GM21528 (cell line): Measurements from ENCODE around the gene SLC2A4RG.
A peak's percentile ranks its signal among the peaks of the same experiment; 100 is the strongest.

ENCODE experiments used
- ATAC-seq: cut with Tn5 transposase; IDR thresholded peaks from one replicate; pipeline ENCODE4 v1.9.1; 2021; ENCODE audit warnings: mild to moderate bottlenecking, moderate library complexity; ENCODE audit not compliant: unreplicated experiment, low FRiP score

Gene SLC2A4RG

GRCh38 chr20:63699466-63700198 lies 39.9 kb upstream of the SLC2A4RG start:
- no peak for ATAC-seq

- no peak for ATAC-seq
Measured at GRCh38 chr20:63700199-63701050, 39.2 kb upstream of the SLC2A4RG start.

GRCh38 chr20:63701051-63701328 lies 38.6 kb upstream of the SLC2A4RG start:
- ATAC-seq = no peak

- ATAC-seq = no peak
Measured at GRCh38 chr20:63701329-63702035, 38.1 kb upstream of the SLC2A4RG start.

GRCh38 chr20:63702036-63702665 lies 37.4 kb upstream of the SLC2A4RG start:
- ATAC-seq = no peak

- ATAC-seq = no peak
Measured at GRCh38 chr20:63702751-63703470, 36.7 kb upstream of the SLC2A4RG start.

GRCh38 chr20:63703471-63703975 lies 36.1 kb upstream of the SLC2A4RG start:
- no peak for ATAC-seq

- ATAC-seq = no peak
Measured at GRCh38 chr20:63703976-63704748, 35.4 kb upstream of the SLC2A4RG start.

- ATAC-seq = no peak
Measured at GRCh38 chr20:63704749-63705117, 34.8 kb upstream of the SLC2A4RG start.

- no peak for ATAC-seq
Measured at GRCh38 chr20:63705232-63706026, 34.1 kb upstream of the SLC2A4RG start.

GRCh38 chr20:63706027-63706695 lies 33.4 kb upstream of the SLC2A4RG start:
- ATAC-seq = no peak

- peak; percentile 21 for ATAC-seq
Measured at GRCh38 chr20:63706852-63707557, 32.6 kb upstream of the SLC2A4RG start.

GRCh38 chr20:63707558-63708300 lies 31.8 kb upstream of the SLC2A4RG start, which contains the start of the genes ARFRP1 and ZGPAT:
Gene ARFRP1, minus strand, starts transcription at chr20:63707976. Its CDS starts 885 bp downstream, at chr20:63707091.
Gene ZGPAT, plus strand, starts transcription at chr20:63708039. Its CDS starts 542 bp downstream, at chr20:63708581.
- peak; percentile 59 for ATAC-seq

- peak; percentile 6 for ATAC-seq
Measured at GRCh38 chr20:63708301-63709148, 31.1 kb upstream of the SLC2A4RG start.

GRCh38 chr20:63709149-63709527 lies 30.4 kb upstream of the SLC2A4RG start:
- ATAC-seq = no peak
